SK-N-MC (cell line): Measurements from ENCODE around the gene SP4.

Experiments
- EZH2 ChIP-seq: fragments of 200-600 bp; sonication (generic); IDR thresholded peaks from one replicate; pipeline ENCODE4 v1.6.1; 2017; ENCODE audit warnings: antibody characterized with exemption
- FOXP2 ChIP-seq: optimal IDR thresholded peaks from 2 replicates; pipeline ENCODE3; 2011; ENCODE audit warnings: mild to moderate bottlenecking, moderate library complexity; ENCODE audit not compliant: insufficient read depth; ENCODE audit errors: extremely low read length, control extremely low read depth
- POLR2AphosphoS5 ChIP-seq: IDR thresholded peaks from 2 replicates; pipeline ENCODE4 v1.6.1; 2012; ENCODE audit warnings: mild to moderate bottlenecking, low read depth, low read length, borderline replicate concordance

- TF ChIP-seq EZH2 (no peak), POLR2AphosphoS5 (no peak), FOXP2 (no peak)
Measured at GRCh38 chr7:21450941-21451340, 23.1 kb downstream of the SP4 start.
